Activated CD8-positive, alpha-beta T cell treated with anti-CD3 and anti-CD28 coated beads for 36 hours (primary cell): ENCODE results near the gene SLC35F3. TPM values are rescaled to one million over a fixed set of nuclear protein-coding genes. Genes with fewer than 3 reads are reported as not detected.

ENCODE experiments used
- ATAC-seq: fragments of 200-7000 bp; cut with Tn5 transposase; one replicate; pipeline ENCODE4 v1.10.0; 2021; ENCODE audit warnings: mild to moderate bottlenecking, moderate library complexity
- CTCF ChIA-PET: fragments of 350-600 bp; sonication (Branson Sonifier 250); formaldehyde crosslinking; loops from one replicate; lab custom pipeline; 2021; ENCODE audit warnings: antibody characterized with exemption; lab: Charles Lee
- POLR2A ChIA-PET: fragments of 350-600 bp; sonication (Branson Sonifier 250); formaldehyde crosslinking; loops from one replicate; lab custom pipeline; 2021; ENCODE audit warnings: antibody characterized with exemption; lab: Charles Lee
- DNase-seq: peaks from one replicate; pipeline ENCODE4 v3.0.0-alpha.2; 2020
- H3K27ac Mint-ChIP-seq: one replicate; pipeline ENCODE4 v1.8.0; 2021; ENCODE audit warnings: mild to moderate bottlenecking, mixed read lengths
- H3K27me3 Mint-ChIP-seq: one replicate; pipeline ENCODE4 v1.8.0; 2021; ENCODE audit warnings: mixed read lengths
- H3K36me3 Mint-ChIP-seq: one replicate; pipeline ENCODE4 v1.8.0; 2021; ENCODE audit warnings: low read depth, mixed read lengths
- H3K4me1 Mint-ChIP-seq: one replicate; pipeline ENCODE4 v1.8.0; 2021; ENCODE audit warnings: low read depth, mixed read lengths
- H3K4me3 Mint-ChIP-seq: one replicate; pipeline ENCODE4 v1.8.0; 2021; ENCODE audit warnings: mild to moderate bottlenecking, moderate library complexity, mixed read lengths
- H3K9me3 Mint-ChIP-seq: one replicate; pipeline ENCODE4 v1.8.0; 2021; ENCODE audit warnings: mixed read lengths
- CTCF ChIP-seq: fragments of 200-600 bp; IDR thresholded peaks from one replicate; pipeline ENCODE4 v1.8.0; 2022; ENCODE audit warnings: antibody characterized with exemption, mild to moderate bottlenecking
- intact Hi-C: fragments of 100-400 bp; cut with micrococcal nuclease; formaldehyde crosslinking; loops from one replicate; pipeline ENCODE4 v1.10.0; 2022
- total RNA-seq, 2 experiments: library from RNA; stranded (reverse); gene quantifications; one replicate each; pipeline ENCODE4 v1.2.3, GENCODE V29; 2021

Gene SLC35F3
- total RNA-seq, 2 experiments from 2014 or later, result 3.1 to 3.5 TPM

- Mint-ChIP-seq H3K4me1 (no peaks in the 10 kb centered on the region), H3K36me3 (no peaks in the 10 kb centered on the region), H3K27me3 (peaks cover 8% of the 10 kb centered on the region), H3K4me3 (no peak overlapping the region), H3K27ac (no peak overlapping the region), H3K9me3 (no peaks in the 10 kb centered on the region)
- ChIA-PET CTCF (interaction anchor here (0.7 to 2.2 kb wide), 2 partner anchors 7 to 220 kb away, joined by 3 to 9 read pairs; no protein-coding TSS in a partner anchor), POLR2A (interaction anchor here (0.6 kb wide), 1 partner anchor 475 kb away, joined by 4 read pairs; no protein-coding TSS in a partner anchor)
- TF ChIP-seq CTCF, result no peak
- DNase-seq (no peak), ATAC-seq (no peak)
- intact Hi-C loops, result no loop called here
These were observed 203.0 kb downstream of the SLC35F3 start for GRCh38 chr1:234107416-234108021.

GRCh38 chr1:234108921-234109320, 204.4 kb downstream of the SLC35F3 start:
- ATAC-seq (no peak), DNase-seq (no peak)
- no peak for TF ChIP-seq CTCF
- Mint-ChIP-seq H3K27me3 (no peaks in the 10 kb centered on the region), H3K27ac (no peak overlapping the region), H3K36me3 (no peaks in the 10 kb centered on the region), H3K4me3 (no peak overlapping the region), H3K9me3 (no peaks in the 10 kb centered on the region), H3K4me1 (no peaks in the 10 kb centered on the region)
- intact Hi-C loops, result no loop called here
- ChIA-PET CTCF (interaction anchor here (3.4 kb wide), 1 partner anchor 201 kb away, joined by 16 read pairs; no protein-coding TSS in a partner anchor), POLR2A (no interaction called here)

GRCh38 chr1:234109840-234110239, 205.4 kb downstream of the SLC35F3 start:
- DNase-seq (no peak), ATAC-seq (no peak)
- intact Hi-C loops, result no loop called here
- Mint-ChIP-seq H3K27ac (no peak overlapping the region), H3K36me3 (no peaks in the 10 kb centered on the region), H3K4me3 (no peak overlapping the region), H3K27me3 (peaks cover under 1% of the 10 kb centered on the region), H3K4me1 (peaks cover under 1% of the 10 kb centered on the region), H3K9me3 (no peaks in the 10 kb centered on the region)
- TF ChIP-seq CTCF, result no peak
- ChIA-PET CTCF (interaction anchor here (1.3 to 3.4 kb wide), 2 partner anchors 15 to 200 kb away, joined by 3 to 16 read pairs; no protein-coding TSS in a partner anchor), POLR2A (no interaction called here)

GRCh38 chr1:234111458-234112142, 207.1 kb downstream of the SLC35F3 start:
- peaks cover 11% of the 10 kb centered on the region for H3K27me3 Mint-ChIP-seq
- no peak for DNase-seq
- H3K9me3 Mint-ChIP-seq, result no peaks in the 10 kb centered on the region
- no peak for TF ChIP-seq CTCF
- ChIA-PET CTCF (interaction anchor here (1.3 to 3.4 kb wide), 3 partner anchors 13 to 198 kb away, joined by 3 to 16 read pairs (median 4); no protein-coding TSS in a partner anchor), POLR2A (interaction anchor here (0.5 kb wide), 1 partner anchor 33 kb away, joined by 3 read pairs; no protein-coding TSS in a partner anchor)
- intact Hi-C loops, result no loop called here
- H3K27ac Mint-ChIP-seq, result no peak overlapping the region
- no peak for ATAC-seq
- H3K36me3 Mint-ChIP-seq, result no peaks in the 10 kb centered on the region
- H3K4me3 Mint-ChIP-seq, result no peak overlapping the region
- peaks cover 4% of the 10 kb centered on the region for H3K4me1 Mint-ChIP-seq
